OCI-LY1 (cell line): ENCODE measurements around the gene CA12.

Source experiments
- EZH2 ChIP-seq: fragments of 200-600 bp; sonication (generic), shearing (Covaris generic); IDR thresholded peaks from 2 replicates; pipeline ENCODE4 v1.8.0; 2017; ENCODE audit warnings: borderline replicate concordance, mixed run types, mild to moderate bottlenecking, antibody characterized with exemption, low read length, moderate library complexity, mixed read lengths
- TF ChIP-seq, protein P1 (sequence below): fragments of 200-600 bp; sonication (generic), shearing (Covaris generic); IDR thresholded peaks from 2 replicates; pipeline ENCODE4 v1.5.1; 2017; ENCODE audit warnings: mild to moderate bottlenecking, antibody characterized with exemption, low read length, moderate library complexity, mixed read lengths

DNA sequence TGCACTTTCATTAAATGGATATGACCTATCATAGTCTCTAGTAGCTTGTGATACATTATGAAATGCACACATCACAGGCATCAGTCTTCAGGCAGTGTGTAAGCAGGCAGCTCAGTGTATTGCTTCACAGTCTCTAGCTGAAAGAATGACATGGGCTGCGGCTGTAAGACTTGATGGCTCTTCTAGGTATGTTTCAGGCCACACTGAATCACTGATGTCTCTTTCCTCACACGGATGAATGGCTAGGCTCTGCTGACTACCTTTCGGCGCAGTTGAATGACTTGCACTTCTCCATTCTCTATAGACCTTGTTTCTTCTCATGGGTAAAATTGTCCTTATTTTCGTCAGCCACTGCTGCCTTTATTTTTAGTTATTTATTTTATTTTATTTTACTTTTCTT, 88.9 kb downstream of the CA12 start:
- TF ChIP-seq, protein P1, sequence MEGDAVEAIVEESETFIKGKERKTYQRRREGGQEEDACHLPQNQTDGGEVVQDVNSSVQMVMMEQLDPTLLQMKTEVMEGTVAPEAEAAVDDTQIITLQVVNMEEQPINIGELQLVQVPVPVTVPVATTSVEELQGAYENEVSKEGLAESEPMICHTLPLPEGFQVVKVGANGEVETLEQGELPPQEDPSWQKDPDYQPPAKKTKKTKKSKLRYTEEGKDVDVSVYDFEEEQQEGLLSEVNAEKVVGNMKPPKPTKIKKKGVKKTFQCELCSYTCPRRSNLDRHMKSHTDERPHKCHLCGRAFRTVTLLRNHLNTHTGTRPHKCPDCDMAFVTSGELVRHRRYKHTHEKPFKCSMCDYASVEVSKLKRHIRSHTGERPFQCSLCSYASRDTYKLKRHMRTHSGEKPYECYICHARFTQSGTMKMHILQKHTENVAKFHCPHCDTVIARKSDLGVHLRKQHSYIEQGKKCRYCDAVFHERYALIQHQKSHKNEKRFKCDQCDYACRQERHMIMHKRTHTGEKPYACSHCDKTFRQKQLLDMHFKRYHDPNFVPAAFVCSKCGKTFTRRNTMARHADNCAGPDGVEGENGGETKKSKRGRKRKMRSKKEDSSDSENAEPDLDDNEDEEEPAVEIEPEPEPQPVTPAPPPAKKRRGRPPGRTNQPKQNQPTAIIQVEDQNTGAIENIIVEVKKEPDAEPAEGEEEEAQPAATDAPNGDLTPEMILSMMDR: no peak
- TF ChIP-seq EZH2: no peak
